GM06990 (cell line): ENCODE measurements around the gene RHBDL1.

ENCODE experiments used
- DNase-seq: peaks from one replicate; pipeline ENCODE4 v3.0.0-alpha.2; 2011; ENCODE audit not compliant: insufficient read length; ENCODE audit errors: extremely low read depth
- H3K27me3 ChIP-seq: replicated peaks from 2 replicates; pipeline ENCODE4 v1.6.0; 2011; ENCODE audit warnings: low read length; ENCODE audit not compliant: control insufficient read depth, insufficient read depth
- H3K36me3 ChIP-seq: 2 replicates; pipeline ENCODE4 v1.5.1; 2011; ENCODE audit warnings: low read length; ENCODE audit not compliant: control insufficient read depth, insufficient read depth
- H3K4me3 ChIP-seq: replicated peaks from 2 replicates; pipeline ENCODE4 v1.5.1; 2011; ENCODE audit warnings: low read depth, mild to moderate bottlenecking, control low read depth, low read length
- TF ChIP-seq, protein P1 (sequence below): IDR thresholded peaks from 2 replicates; pipeline ENCODE4 v1.5.1; 2011; ENCODE audit warnings: low read length, control low read depth, mild to moderate bottlenecking, inconsistent platforms; ENCODE audit not compliant: insufficient read depth, poor library complexity, severe bottlenecking

Gene RHBDL1

DNA sequence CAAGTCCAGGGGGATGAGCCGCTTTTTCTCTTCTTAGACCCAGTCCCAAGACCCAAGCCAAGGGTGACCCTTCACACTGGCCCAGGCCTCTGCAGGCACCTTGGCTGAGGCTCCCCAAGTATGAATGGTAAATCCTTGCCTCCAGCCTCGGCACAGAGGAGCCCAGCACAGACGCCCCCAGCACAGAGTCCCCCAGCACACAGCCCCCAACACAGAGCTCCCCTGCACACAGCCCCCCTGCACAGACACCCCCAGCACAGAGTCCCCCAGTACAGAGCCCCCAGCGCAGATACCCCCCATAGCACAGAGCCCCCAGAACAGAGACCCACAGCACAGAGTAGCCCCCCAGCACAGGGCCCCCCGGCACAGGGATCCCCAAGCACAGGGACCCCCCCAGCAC is 34.9 kb upstream of the RHBDL1 start:
- Histone ChIP-seq H3K4me3 (peak overlapping the region; percentile 91), H3K36me3 (no peaks in the 10 kb centered on the region; the same call in 1 of the 2 replicates), H3K27me3 (no peaks in the 10 kb centered on the region)
- TF ChIP-seq, protein P1, sequence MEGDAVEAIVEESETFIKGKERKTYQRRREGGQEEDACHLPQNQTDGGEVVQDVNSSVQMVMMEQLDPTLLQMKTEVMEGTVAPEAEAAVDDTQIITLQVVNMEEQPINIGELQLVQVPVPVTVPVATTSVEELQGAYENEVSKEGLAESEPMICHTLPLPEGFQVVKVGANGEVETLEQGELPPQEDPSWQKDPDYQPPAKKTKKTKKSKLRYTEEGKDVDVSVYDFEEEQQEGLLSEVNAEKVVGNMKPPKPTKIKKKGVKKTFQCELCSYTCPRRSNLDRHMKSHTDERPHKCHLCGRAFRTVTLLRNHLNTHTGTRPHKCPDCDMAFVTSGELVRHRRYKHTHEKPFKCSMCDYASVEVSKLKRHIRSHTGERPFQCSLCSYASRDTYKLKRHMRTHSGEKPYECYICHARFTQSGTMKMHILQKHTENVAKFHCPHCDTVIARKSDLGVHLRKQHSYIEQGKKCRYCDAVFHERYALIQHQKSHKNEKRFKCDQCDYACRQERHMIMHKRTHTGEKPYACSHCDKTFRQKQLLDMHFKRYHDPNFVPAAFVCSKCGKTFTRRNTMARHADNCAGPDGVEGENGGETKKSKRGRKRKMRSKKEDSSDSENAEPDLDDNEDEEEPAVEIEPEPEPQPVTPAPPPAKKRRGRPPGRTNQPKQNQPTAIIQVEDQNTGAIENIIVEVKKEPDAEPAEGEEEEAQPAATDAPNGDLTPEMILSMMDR, result no peak
- DNase-seq, result no peak

DNA sequence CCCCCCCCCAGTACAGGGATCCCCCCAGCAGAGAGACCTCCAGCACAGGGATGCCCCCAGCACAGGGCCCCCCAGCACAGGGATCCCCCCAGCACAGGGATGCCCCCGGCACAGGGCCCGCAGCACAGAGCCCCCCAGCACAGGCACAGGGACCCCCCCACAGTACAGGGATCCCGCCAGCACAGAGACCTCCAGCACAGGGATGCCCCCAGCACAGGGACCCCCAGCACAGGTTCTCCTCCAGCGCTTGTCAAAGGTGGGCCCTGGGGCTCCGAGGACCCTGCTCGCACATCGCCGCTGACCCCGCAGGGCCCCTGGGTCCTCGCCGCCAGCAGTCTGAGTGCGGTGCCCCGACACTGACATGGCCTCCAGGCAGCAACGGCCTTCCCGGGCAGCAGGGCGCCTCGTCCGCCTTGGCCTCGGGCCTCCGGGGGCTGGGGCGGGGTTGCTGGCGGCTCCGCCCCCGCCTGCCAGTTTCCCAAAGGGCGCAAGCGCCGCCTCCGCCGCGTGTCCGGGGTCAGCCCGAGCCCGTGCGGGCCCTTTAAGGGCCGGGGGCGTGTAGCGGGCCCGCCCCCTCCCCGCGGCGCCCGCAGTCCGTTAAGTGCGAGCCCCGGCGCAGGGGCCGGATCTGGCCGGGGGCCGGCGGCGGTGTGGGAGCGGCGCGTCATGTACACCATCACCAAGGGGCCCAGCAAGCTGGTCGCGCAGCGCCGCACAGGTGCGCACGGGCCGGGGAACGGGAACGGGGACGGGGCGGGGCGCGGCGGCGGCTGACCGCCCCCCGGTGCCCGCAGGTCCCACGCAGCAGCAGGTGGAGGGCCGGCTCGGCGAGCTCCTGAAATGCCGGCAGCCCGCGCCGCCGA is 33.9 kb upstream of the RHBDL1 start, which contains the start of gene MCRIP2:
Gene MCRIP2 (plus strand): TSS at position 503 of the 863 bp plus-strand sequence. CDS start 164 bp downstream, at position 667.
- peaks cover 1% of the 10 kb centered on the region; the same call in 1 of the 2 replicates for H3K36me3 ChIP-seq
- H3K27me3 ChIP-seq, result no peaks in the 10 kb centered on the region
- DNase-seq, result peak; percentile 89
- TF ChIP-seq, protein P1, result no peak
- peak within 1 kb of the TSS; percentile 91 for H3K4me3 ChIP-seq

DNA sequence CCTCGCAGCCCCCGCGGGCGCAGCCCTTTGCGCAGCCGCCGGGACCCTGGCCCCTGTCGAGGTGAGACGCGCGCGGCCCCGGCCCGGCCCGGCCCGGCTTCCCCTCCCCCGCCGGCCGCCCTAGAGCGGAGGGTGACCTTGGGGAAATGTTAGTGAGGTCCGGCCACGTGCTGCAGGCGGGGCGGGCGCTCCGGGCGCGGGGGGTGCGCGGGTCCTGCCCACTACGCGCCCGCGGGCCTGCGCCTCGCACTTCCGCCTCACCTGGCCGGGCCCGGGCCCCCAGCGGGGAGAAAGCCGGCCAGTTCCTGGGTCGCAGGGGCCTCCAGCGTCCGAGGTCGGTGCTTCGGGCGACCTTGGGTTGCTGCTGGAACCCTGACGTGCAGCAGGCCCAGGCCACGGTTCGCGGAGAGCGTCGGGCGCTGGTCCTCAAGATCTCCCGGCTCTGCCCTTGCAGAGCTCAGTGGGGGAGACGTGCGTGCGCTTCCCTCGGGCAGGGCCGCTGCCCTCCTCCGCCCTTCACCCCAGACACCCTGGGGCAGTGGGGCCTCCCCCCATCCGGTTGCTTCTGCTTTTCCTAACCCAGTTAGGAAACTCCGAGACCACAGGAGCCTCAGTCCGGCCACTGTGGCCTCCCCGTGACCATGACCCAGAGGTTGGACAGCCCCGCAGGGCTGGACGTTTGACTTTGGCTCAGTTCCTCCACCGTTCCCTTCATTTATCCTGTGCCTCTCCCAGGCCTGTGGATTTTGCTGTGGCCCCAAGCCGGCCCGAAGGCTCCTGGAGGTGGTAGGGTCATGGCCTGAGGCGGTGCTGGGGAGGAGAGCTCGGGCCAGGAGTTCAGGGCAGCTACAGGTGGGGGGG is 33.1 kb upstream of the RHBDL1 start:
- peaks cover 4% of the 10 kb centered on the region for H3K36me3 ChIP-seq
- no peaks in the 10 kb centered on the region for H3K27me3 ChIP-seq
- H3K4me3 ChIP-seq, result peak overlapping the region; percentile 91
- TF ChIP-seq, protein P1, result no peak
- peak; percentile 79 for DNase-seq

DNA sequence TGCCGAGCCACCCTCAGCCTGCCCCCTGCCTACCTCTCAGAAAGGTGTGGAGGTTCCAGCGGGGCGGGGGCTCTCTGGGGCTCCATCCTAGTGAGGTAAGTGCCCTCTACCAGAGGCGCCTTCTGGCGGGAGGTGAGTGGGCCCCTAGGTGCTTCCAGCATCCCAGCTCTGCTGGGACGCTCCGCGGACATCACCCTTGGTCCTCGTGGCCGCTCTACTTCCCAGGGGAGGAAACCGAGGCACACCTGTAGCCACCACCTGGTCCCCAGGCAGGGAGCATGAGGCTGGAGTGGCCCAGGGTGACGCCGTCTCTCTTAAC is 32.5 kb upstream of the RHBDL1 start:
- Histone ChIP-seq H3K27me3 (no peaks in the 10 kb centered on the region), H3K36me3 (peaks cover 4% of the 10 kb centered on the region), H3K4me3 (peak overlapping the region; percentile 91)
- TF ChIP-seq, protein P1, result no peak
- DNase-seq, result no peak

DNA sequence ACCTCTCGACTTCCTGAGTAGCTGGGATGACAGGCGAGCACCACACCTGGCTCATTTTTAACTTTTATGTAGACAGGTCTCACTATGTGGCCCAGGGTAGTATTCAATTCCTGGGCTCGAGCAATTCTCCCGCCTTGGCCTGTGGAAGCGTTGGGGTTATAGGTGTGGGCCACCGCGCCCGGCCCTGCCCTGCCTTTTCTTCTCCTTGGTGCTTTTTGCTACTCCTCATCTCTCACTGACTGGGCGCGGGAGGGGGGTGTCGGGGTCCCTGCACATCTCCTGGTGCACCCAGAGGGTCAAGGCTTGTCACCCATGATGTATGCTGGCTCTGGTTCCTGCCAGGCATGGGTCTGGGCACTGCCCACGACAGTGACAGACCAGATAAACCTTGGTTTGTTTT is 30.9 kb upstream of the RHBDL1 start:
- TF ChIP-seq, protein P1, result no peak
- H3K4me3 ChIP-seq, result no peak overlapping the region
- no peak for DNase-seq
- H3K27me3 ChIP-seq, result no peaks in the 10 kb centered on the region
- peaks cover 4% of the 10 kb centered on the region for H3K36me3 ChIP-seq
